Activated naive CD4-positive, alpha-beta T cell treated with anti-CD3 and anti-CD28 coated beads, Interleukin-2, amount 50 U/mL, for 72 hours (primary cell): ENCODE data around the gene DEDD. TPM values are rescaled to one million over a fixed set of nuclear protein-coding genes. Genes with fewer than 3 reads are reported as not detected.
A peak's percentile ranks its signal among the peaks of the same experiment; 100 is the strongest.

Source experiments
- ATAC-seq, 2 donors: fragments of 150-1000 bp; cut with Tn5 transposase; 2 replicates each; pipeline ENCODE4 v1.10.0; 2021; ENCODE audit warnings: mild to moderate bottlenecking in 2 of 2, moderate library complexity in 2 of 2
- DNase-seq, 2 donors: peaks; one replicate each; pipeline ENCODE4 v3.0.0; 2021 to 2022; ENCODE audit warnings: low spot score in 2 of 2
- H3K27ac Mint-ChIP-seq, 2 donors: one replicate each; pipeline ENCODE4 v1.8.0; 2022; ENCODE audit warnings: mild to moderate bottlenecking in 2 of 2, mixed read lengths in 2 of 2
- H3K36me3 Mint-ChIP-seq, 2 donors: one replicate each; pipeline ENCODE4 v1.8.0; 2022; ENCODE audit warnings: mixed read lengths in 2 of 2
- H3K9me3 Mint-ChIP-seq, 2 donors: one replicate each; pipeline ENCODE4 v1.8.0; 2022; ENCODE audit warnings: mixed read lengths in 2 of 2
- total RNA-seq, 2 donors: library from RNA; stranded (reverse); gene quantifications; one replicate each; pipeline ENCODE4 v1.2.3, GENCODE V29; 2022

DEDD gene
- total RNA-seq, 2 donors from 2014 or later, result 40.1 to 41.8 TPM

DNA sequence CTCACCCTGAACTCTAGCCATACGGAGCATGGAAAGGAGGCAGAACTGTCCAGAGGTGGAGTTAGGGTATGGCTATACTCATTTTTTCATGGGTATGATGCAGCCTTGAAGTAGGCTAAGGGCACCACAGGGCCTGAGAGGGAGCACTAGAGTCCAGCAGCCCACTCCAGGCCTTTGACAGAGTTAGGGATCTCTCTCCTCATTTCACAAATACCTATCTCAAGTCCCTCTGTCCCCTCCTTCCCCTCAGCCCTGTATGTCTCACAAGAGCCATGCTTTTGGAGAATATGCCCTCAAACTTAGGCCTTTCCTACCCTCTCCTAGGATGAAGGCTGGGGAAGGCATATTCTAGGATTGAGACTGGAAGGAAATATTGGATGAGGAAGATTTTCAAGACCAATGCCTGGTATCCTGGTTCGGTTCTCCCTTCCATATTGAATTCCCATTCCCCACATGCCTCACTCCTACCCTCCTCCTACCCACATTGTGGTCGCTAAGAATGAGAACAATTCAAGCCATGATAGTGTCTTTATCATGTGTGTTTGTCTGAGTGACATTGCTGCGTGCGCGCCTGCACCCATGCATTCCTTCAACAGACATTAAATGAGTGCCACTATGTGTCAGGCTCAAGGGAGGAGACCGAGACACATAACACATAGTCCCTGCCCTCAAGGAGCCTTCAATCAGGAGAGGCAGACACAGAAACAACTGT lies 40.5 kb downstream of the DEDD start:
- Mint-ChIP-seq H3K27ac (no peak overlapping the region), H3K9me3 (no peaks in the 10 kb centered on the region), H3K36me3 (no peaks in the 10 kb centered on the region)
- peak in 1 of 2 donors; percentile 17 for ATAC-seq
- no peak for DNase-seq

DNA sequence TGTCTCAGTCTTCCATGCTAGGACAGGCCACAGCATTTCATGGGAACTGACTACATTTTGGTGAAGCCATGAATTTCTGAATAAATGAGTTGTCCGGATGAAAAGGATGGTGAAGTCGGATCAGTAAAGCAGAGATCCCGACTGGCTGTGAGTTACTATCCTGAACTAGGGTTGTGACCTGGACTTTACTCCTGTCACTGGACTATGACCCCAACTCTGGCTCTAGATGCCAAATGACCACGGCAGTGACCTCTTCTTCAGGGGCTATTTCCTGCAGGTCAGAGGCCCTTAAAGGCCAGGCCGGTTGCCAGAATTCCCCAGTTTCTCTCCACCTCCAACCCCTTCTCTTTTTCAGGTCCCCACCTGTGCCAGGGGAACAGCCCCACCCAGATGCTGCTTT lies 41.4 kb downstream of the DEDD start:
- Mint-ChIP-seq H3K36me3 (no peaks in the 10 kb centered on the region), H3K9me3 (no peaks in the 10 kb centered on the region), H3K27ac (no peak overlapping the region)
- DNase-seq (no peak), ATAC-seq (no peak)

GRCh38 chr1:161090617-161091016 lies 41.9 kb downstream of the DEDD start:
- no peaks in the 10 kb centered on the region for H3K9me3 Mint-ChIP-seq
- no peaks in the 10 kb centered on the region for H3K36me3 Mint-ChIP-seq
- ATAC-seq (no peak), DNase-seq (no peak)
- H3K27ac Mint-ChIP-seq, result no peak overlapping the region

DNA sequence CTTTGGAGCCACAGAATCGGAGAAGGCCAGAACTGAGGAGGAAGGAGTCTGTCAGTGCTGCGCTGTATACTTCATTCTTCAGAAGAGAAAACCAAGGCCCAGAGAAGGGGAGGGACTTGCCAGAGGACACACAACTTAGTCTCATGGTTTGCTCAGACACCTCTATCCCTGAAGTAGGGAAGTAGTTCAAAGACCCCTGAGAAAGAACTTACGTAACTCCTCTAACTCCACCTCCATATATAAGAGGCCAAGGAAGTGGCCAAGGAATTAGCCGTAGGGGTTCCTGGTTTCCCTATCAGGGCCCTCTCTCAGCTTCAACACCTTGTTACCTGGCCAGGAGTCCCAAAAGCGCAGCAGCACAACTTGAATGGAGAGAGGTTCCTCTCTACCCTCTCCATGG lies 42.5 kb downstream of the DEDD start:
- no peak overlapping the region for H3K27ac Mint-ChIP-seq
- DNase-seq (no peak), ATAC-seq (no peak)
- H3K9me3 Mint-ChIP-seq, result no peaks in the 10 kb centered on the region
- no peaks in the 10 kb centered on the region for H3K36me3 Mint-ChIP-seq

- no peak for ATAC-seq
- Mint-ChIP-seq H3K36me3 (no peaks in the 10 kb centered on the region), H3K9me3 (no peaks in the 10 kb centered on the region), H3K27ac (no peak within 1 kb of the TSS)
- no peak for DNase-seq
These were observed 43.1 kb downstream of the DEDD start, which contains the start of gene NECTIN4 for GRCh38 chr1:161089251-161089924. Gene NECTIN4, minus strand, starts transcription at chr1:161089558. Its CDS starts 262 bp downstream, at chr1:161089296.

DNA sequence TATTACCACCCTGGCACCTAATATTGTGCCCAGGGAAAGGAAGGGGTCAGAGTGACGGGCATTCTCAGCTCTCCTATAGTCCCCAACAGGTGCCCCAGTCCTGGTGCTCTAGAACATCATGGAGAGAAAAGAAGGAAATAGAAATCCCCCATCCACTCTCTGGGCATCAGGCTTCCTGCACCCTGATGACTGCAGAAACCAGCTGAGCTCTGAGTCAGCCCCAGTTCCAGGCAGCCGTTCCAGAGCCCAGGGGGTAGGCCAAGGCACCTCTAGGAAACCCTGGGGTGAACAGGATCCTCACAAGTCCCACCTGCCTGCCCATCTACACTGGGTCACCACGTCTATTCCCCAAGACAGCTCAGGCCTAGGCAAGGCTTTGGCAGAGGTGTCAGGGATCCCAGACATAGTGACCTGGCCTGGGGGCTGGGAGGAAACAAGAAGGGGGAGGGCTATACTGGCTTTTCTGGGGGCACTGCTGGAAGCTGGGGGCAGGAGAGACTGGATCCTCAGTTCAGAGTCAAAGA lies 43.8 kb downstream of the DEDD start:
- no peaks in the 10 kb centered on the region for H3K36me3 Mint-ChIP-seq
- no peak for ATAC-seq
- H3K9me3 Mint-ChIP-seq, result no peaks in the 10 kb centered on the region
- H3K27ac Mint-ChIP-seq, result no peak overlapping the region
- DNase-seq, result no peak

DNA sequence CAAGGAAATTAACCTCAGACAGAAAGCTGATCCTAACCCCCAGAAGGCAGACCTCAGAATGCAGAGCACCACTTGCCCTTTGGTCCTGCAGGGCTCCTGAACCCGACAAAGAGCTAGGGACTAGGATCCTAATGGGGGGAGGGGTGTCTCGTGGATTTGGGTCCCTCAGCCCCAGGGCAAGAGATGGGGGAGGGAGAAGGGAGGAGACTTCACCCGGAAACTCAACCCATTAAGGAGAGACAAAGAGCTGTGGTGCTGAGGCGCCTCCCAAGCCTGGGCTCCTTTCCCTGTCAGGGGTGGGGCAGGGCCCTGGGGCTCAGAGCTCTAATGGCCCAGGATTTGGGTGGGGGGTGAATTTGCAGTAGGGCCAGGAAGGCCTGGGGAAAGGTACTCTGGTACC lies 46.0 kb downstream of the DEDD start:
- ATAC-seq (no peak), DNase-seq (no peak)
- Mint-ChIP-seq H3K27ac (no peak overlapping the region), H3K9me3 (no peaks in the 10 kb centered on the region), H3K36me3 (no peaks in the 10 kb centered on the region)

DNA sequence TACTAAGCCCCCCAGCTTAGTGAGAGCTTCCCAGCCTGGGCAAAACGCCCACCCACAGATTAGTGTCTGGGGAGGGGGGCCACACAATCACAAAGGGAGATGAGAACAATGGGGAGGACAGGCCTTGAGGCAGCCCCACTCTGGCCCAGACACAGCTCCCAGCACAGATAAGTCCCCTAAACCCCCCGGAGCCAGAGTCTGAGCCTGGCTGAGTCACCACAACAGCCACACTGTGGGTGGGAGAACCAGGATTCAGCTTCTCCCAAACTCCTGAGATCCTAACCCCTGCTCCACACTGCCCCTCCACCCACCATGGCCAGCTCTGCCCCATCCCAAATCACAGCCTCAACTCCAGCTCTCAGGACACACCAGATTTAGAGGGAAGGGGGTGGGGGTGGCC lies 47.3 kb downstream of the DEDD start:
- peak overlapping the region in 1 of 2 donors; percentile 25 for H3K27ac Mint-ChIP-seq
- H3K36me3 Mint-ChIP-seq, result no peaks in the 10 kb centered on the region
- ATAC-seq (no peak), DNase-seq (no peak)
- H3K9me3 Mint-ChIP-seq, result no peaks in the 10 kb centered on the region

DNA sequence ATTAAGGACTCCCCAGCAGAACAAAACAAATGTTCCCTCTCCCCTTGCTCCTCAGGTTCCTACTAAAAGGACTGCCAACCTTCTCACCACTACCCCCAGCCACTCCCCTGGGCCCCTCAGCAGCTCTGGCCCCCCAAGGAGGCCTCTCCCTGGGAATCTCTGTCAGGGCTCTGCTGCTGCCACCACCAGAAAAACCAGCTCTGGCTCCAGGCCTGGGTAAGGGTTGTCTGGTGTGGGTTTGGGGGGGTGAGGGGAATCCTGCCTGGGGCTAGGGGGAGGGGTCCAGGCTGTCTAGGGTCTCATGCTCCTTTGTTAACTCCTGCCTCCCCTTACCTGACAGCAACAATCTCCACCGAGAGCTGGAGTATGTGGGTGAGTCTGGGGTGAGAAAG lies 47.9 kb downstream of the DEDD start:
- H3K9me3 Mint-ChIP-seq, result no peaks in the 10 kb centered on the region
- no peaks in the 10 kb centered on the region for H3K36me3 Mint-ChIP-seq
- ATAC-seq (no peak), DNase-seq (no peak)
- H3K27ac Mint-ChIP-seq, result no peak overlapping the region

DNA sequence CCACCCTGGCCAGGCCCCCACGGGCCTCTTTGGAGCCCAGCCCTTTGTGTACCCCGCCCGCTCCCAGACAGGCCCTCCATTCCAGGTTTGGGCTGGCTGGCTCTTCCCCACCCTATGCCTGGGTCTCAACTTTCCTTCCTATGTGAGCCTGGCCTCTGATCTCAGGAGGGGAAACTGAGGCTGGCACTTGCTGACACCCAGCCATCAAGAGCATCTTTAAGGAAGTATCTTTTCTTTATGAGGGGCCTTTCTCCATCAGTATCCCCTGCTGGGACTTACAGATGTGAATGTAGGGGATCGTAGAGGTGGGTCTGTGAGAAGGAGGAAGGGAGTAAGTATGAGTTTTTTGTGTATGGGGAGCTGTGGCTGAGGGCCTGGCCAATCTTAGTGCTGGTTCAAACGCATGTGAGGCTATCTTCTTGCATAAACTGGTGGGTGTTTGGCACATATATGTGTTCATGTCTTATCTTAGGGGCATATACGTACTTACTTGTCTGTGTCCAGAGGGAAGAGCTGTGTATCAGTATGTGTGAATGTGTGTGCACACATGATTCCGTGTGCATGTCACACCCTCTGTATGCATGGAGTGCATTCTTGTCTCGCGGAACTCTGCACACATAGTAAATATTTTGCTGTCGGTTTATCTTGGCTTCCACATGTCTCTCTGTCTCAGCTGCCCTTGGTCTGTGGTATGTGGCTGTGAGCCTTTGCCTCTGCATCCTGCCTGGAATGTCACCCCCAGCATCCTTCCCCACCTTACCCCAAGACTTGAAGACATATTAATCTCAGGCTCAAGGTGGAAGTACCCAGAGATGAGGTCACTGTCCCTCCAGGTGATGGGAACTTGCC lies 48.5 kb downstream of the DEDD start:
- ATAC-seq (no peak), DNase-seq (no peak)
- H3K9me3 Mint-ChIP-seq, result no peaks in the 10 kb centered on the region

GRCh38 chr1:161082996-161083747 lies 49.3 kb downstream of the DEDD start:
- Mint-ChIP-seq H3K9me3 (no peaks in the 10 kb centered on the region), H3K27ac (no peak overlapping the region), H3K36me3 (no peaks in the 10 kb centered on the region)
- DNase-seq (no peak), ATAC-seq (peak in 1 of 2 donors; percentile 83)

More for the DNA sequence above, 48.5 kb downstream of the DEDD start:
- no peaks in the 10 kb centered on the region for H3K36me3 Mint-ChIP-seq
- no peak overlapping the region for H3K27ac Mint-ChIP-seq

DNA sequence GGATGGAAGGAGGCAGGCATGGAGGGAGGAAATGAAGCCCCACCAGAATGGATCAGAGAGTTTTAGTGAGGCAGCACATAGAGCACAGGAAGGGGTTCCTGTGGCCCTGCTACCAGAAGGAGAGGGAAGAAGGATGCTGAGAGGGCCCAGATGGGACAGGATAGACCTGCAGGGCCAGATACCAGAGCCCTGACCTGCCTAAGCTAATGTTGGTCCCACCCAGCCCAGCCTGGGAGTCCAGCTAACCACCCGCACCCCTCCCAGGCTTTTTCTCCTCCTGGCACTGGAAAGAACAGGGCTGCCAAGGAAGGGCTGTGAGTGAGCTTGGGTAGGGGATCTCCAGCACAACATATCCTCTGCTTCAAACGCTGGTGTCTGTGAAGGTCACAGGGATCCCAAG lies 50.0 kb downstream of the DEDD start:
- no peaks in the 10 kb centered on the region for H3K9me3 Mint-ChIP-seq
- DNase-seq (no peak), ATAC-seq (no peak)
- no peaks in the 10 kb centered on the region for H3K36me3 Mint-ChIP-seq
- no peak overlapping the region for H3K27ac Mint-ChIP-seq

- ATAC-seq (no peak), DNase-seq (no peak)
- H3K36me3 Mint-ChIP-seq, result no peaks in the 10 kb centered on the region
- peak overlapping the region in 1 of 2 donors; percentile 15 for H3K27ac Mint-ChIP-seq
- no peaks in the 10 kb centered on the region for H3K9me3 Mint-ChIP-seq
These were observed 50.9 kb downstream of the DEDD start for GRCh38 chr1:161081519-161081918.

- ATAC-seq (peak in 1 of 2 donors; percentile 21), DNase-seq (no peak)
- H3K27ac Mint-ChIP-seq, result peak overlapping the region in 1 of 2 donors; percentile 86
- H3K36me3 Mint-ChIP-seq, result no peaks in the 10 kb centered on the region
- H3K9me3 Mint-ChIP-seq, result no peaks in the 10 kb centered on the region
These were observed 51.7 kb downstream of the DEDD start for GRCh38 chr1:161080441-161081405.

DNA sequence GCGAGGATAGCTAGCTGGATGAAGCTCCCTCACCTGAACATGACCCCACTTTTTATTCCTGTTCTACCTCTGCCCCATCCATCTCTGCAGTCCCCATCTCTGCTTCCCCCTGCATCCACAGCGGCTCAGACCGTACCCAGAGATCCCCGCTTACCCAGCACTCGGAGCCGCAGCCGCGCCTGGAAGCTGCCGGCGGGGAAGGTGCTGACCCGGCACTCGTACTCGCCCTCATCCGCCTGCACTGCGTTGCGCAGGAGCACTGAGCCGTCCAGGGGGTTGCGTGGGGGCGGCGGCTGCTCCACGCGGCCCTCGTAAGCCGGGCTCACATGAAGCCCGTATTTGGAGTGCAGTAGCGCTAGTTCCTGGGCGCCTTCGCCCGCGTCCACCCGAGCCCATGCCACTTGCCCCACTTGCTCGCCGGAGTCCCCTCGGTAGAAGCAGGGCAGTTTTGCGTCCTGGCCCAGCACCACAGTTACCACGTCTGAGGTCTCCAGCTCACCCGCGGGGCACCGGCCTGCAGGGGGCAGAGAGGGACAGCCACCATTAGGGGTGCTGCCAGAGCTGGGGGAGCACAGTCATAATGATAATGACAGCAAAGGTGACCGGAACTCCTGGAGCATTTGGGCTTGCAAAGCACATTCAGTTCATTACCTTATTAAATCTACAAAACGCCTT lies 52.9 kb downstream of the DEDD start:
- ATAC-seq (no peak), DNase-seq (no peak)
- Mint-ChIP-seq H3K36me3 (no peaks in the 10 kb centered on the region), H3K9me3 (no peaks in the 10 kb centered on the region), H3K27ac (no peak overlapping the region)
